Measurements from ENCODE around the gene ESPN.
"Not testable (repeated sequence)": the region's sequence is repeated elsewhere in the genome, so short reads cannot be mapped to it uniquely, and the experiment has no call there.

The ESPN gene

DNA sequence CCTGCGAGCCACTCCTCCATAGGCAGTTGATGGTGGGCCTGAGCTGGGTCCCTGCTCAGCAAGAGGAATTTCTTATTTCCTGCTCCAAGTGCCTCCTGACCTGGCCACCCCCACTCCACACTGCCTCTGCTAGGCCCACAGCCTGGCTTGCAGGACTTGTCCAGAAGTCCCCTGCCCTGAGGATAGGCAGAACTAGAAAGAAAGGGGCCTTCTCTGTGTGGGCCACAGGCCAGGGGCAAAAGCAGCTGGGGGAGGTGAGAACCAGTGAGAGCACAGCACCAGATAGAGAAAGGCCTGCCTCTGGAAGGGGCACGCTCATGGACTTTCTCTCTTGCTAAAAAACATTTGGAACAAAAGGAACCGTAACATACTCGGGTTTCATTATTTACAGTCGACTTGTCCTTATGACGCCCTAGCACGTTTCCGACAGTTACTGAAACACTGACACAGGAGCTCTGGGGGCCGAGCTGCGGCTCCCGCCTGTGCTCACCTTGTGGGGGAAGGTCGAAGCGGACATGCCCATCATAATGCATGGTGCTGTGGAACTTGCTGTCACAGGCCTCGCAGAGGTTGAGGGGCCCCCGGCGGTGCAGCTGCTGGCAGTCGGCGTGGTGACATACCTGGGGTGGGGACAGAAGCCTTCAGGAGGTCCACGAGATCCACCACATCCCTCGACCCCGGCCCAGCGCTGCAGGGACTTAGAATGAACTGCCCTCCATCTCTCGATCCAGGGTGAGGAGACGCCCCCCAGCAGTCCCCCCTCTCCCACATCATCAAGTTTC lies 52.7 kb downstream of the ESPN start:
- no peak for DNase-seq

DNA sequence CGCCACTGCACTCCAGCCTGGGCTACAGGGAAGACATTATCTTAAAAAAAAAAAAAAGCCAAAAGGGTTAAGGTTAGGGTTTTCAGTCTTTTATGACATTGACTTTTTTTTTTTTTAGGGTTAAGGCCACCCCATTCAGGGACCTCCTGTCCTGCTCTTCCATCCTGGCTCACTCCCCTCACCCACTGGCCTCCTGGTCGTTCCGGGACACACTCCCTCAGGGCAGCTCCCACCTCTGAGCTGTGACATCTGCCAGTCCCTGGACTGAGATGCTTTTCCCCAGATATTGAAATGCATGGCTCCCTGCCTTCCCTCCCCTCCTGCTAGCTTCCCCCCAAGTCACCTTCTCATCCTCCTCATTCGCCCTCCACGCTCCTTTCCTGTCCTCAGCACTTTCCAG lies 57.2 kb downstream of the ESPN start:
- DNase-seq, result no peak

GRCh38 chr1:6483017-6483760 lies 58.6 kb downstream of the ESPN start:
- DNase-seq, result no peak

GRCh38 chr1:6483761-6484117 lies 59.2 kb downstream of the ESPN start:
- no peak for DNase-seq

GRCh38 chr1:6484826-6485167 lies 60.2 kb downstream of the ESPN start:
- no peak for DNase-seq

DNA sequence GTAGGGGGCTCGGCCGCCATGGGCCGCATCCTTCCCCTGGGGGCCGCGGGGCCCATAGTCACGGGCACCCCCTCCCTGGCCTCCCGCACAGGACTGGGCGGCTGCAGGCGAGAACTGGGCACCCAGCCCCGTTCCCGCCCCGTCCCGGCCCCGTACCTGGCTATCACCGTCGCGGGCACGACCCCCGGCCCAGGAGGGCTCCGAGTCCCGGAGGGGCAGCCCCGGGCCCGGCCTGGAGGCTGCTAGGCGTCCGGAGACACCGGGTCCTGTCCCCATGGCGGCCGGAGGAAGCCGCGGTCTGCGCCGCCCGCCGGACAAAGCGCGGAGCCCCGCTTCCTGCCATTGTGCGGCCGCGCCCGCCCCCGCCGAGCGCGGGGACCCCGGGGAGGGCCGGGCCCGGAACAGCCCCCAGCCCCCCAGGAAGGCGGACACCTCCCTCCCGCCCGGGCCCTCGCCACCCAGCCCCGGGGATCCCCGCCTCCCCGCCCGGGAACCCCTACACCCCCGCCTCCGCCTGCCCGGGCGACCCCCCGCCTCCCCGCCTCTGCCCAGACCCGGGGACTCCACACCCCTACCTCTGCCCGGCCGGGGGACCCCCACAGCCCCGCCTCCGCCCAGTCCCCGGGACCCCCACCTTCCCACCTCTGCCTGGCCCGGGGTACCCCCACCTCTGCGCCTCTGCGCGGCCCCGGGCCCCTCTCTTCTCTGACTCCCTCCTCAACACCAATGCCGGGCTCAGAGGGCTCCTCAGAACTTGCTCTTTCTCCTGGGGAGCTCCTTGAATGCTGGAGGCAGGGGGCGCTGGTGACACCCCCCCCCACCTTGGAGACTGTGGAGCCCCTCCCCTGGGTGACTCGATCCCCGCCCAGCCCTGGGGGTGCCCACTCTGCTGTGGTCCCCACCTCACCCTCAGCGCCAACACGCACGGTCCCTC lies 60.9 kb downstream of the ESPN start:
- DNase-seq, result peak in 1 of 56 donors; percentile 33

- peak in 42 of 56 donors; percentile 13 to 84 (median 45) for DNase-seq
Measured at GRCh38 chr1:6486433-6487011, 61.9 kb downstream of the ESPN start.

DNA sequence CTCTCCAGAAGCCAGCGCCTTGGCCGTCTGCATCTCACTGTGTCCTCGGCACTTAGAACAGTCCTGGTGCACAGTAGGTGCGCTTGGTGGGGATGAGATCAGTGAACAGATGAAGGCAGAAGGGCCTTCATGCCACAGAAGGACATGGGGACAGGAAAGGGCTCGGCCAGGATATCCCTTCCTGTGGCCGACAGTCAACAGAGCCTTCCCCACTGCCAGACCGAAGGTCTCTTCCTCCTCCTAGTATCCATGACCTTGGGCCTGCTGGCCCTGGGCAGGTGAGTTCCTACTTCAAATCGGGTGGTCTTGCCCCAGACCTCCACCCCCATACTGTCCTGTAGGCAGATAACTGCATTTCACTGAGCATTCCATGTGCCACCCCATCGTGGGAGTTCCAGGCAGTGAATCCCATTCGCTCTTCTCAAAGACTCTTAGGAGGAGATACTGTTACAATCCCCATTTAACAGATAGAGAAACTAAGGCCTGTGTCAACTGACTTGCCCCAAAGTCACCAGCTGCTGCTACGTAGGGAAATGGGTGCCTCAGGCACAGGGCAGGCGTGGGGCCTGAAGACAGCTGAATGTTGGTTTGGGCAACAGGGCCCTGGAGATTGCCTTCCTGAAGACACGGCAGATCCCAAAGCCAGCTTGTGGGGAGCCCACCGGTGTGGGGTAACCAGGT lies 63.4 kb downstream of the ESPN start:
- DNase-seq, result no peak

- DNase-seq, result no peak
Measured at GRCh38 chr1:6488602-6489382, 64.2 kb downstream of the ESPN start.

GRCh38 chr1:6489383-6489765 lies 64.8 kb downstream of the ESPN start:
- no peak for DNase-seq

DNA sequence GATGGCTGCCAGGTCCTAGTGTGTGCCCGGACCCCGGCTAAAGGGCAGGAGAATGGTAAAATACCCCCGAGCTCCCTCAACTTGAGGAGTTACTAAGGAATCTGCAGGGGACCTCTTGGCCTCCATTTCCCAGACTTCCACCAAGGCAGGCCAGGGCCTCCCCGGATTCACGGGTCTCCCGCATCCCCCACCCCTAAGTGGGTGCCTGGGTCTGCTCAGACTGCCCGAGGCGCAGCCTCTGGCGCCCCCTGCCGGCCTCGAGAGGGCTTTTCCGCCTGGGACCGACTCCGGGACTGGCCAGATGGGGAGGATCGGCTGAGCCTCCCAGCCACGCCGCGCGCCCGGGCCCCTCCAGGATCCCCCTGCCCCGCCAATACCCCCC lies 65.2 kb downstream of the ESPN start:
- DNase-seq, result peak in 26 of 56 donors; percentile 11 to 76 (median 28)

DNA sequence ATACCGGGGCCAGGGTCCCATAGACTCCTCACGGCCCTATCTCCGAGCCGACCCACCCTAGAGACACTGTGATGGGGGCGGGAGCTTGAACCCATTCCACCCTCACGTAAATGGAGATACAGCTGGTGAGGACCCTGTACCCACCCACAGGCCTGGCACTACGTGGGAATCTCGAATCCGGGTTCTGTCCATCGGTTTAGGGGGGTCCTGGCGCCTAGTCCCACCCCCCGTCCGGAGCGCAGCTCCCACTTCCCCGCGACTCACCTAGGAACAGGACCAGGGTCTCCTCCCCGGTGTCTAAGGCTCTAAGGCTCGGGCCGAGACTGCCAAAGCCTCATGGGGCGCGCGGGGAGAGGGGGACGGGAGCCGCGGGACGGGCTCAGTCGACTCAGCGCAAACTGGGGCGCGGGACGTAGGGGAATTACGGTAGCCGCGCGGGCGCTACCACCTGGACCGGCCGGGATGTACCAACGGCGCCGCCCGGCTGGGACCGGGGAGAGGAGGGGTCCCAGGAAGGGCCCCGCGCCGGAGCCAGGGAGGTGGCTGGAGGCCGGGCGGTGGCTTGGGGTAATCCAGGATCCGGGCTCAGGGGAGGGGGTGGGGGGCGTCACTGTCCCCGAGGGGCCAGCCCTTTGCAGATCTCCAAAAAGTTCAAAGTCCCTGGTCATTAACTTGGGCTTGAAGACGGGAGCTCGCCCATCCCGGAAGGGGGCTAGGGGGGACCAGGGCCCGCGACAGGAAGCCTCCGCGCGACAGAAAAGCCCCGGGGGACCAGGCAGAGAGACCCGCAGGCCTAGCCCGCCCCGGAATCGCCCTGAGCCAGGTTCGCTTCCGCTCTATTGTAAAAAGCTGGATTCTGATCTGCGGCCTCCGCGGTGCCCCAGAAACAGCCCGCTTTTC lies 65.9 kb downstream of the ESPN start:
- DNase-seq, result peak in 13 of 56 donors; percentile 13 to 57 (median 26)

DNA sequence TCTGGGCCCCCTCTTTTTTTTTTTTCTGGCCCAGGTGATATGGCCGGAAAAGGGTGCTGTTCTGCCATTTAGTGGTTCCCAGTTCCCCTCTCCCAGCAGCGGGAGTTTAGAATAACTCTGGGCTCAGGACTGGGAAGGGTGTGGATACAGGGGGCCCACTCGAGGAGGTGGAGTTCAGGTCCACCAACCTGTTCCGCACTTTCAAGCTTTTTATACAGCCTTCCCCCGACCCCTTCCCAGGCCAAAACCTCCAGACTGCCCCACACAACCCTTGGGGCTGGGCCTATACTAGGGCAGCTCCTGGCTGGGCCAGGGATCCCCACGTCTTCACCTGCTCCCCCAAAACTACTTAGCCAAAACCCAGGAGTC lies 66.5 kb downstream of the ESPN start:
- no peak for DNase-seq

- no peak for DNase-seq
Measured at GRCh38 chr1:6491480-6491962, 66.9 kb downstream of the ESPN start, which contains the start of gene PLEKHG5. TSS of gene PLEKHG5 (minus strand) at chr1:6491667. CDS start at chr1:6477571, 14,096 bp downstream.

DNA sequence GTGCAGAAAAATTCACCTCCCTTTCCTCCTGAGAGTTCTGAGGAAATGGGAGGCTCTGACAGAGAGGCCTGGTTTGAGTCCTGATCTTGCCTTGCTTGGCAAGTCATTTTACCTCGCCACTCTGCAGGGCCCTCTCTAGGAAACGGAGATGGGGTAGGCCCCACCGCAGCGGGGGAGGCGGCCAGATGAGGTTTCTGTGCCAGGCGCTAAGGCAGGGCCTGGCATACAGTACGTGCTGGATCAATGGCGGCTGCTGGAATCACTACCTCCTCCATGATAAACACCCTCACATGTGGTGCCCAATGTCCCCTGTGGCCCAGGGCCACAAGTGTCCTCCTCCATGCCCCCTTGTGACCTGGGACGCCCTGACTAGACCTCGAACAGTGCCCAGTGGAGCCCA lies 67.4 kb downstream of the ESPN start:
- DNase-seq, result no peak

- DNase-seq, result not testable (repeated sequence)
Measured at GRCh38 chr1:6493834-6494223, 69.3 kb downstream of the ESPN start.

- DNase-seq, result no peak
Measured at GRCh38 chr1:6494627-6495026, 70.1 kb downstream of the ESPN start.

- DNase-seq, result peak in 31 of 56 donors; percentile 17 to 77 (median 44)
Measured at GRCh38 chr1:6495041-6495441, 70.5 kb downstream of the ESPN start.

All from amygdala (tissue), 56 donors.